K562 (cell line): ENCODE data around the gene SLC26A6. TPM values are rescaled to one million over a fixed set of nuclear protein-coding genes. Genes with fewer than 3 reads are reported as not detected.

ENCODE experiments used
- REST ChIP-seq, 2 experiments: fragments of 450-650 bp; formaldehyde crosslinking in 1 of 2; IDR thresholded peaks; 2 replicates each; pipeline versions ENCODE4 v1.4.0 to v1.6.1; 2014 to 2020; ENCODE audit warnings: mild to moderate bottlenecking in 2 of 2, borderline replicate concordance in 1 of 2, low read depth in 1 of 2
- ZNF436 ChIP-seq: fragments of 250-450, 450-650 bp; sonication (Bioruptor Pico); formaldehyde crosslinking; IDR thresholded peaks from 2 replicates; pipeline ENCODE4 v1.7.0; 2020; ENCODE audit warnings: mild to moderate bottlenecking
- polyA plus RNA-seq, 8 experiments: library from polyadenylated mRNA; depleted of rRNA in 4 of 8; stranded (reverse) in 5 of 8; unstranded in 3 of 8; fragments of >200 nt; fragmentation: Nextera tagmentation in 2 of 8; fragmentation: Illumina TruSeq in 1 of 8; extraction: Ambion mirVana in 2 of 8; extraction: Trizol in 1 of 8; gene quantifications; 2 replicates each; pipeline versions ENCODE4 v1.2.1 to v1.2.3, GENCODE V29; 2011 to 2014; ENCODE audit warnings: inconsistent platforms in 1 of 8, missing spikeins in 1 of 8
- total RNA-seq, 7 experiments: library from RNA; depleted of rRNA in 6 of 7; stranded (reverse); fragments of >200 nt in 6 of 7; fragmentation: Illumina TruSeq in 2 of 7; extraction: Trizol in 2 of 7; gene quantifications; 2 replicates each; pipeline versions ENCODE4 v1.2.1 to v1.2.3, GENCODE V29; 2011 to 2021; ENCODE audit warnings: low replicate concordance in 1 of 7

The SLC26A6 gene
- total and polyA plus RNA-seq, 9 of the 15 experiments (the other 6 are each of a cell fraction or from before 2014, with no cell fraction given), result 2.1 to 27.2 (median 14.8) TPM

GRCh38 chr3:48662753-48663488, 27.7 kb upstream of the SLC26A6 start, which contains the start of gene CELSR3 (continued):
- peak; percentile 62 for TF ChIP-seq REST (IDR thresholded peaks at IDR 0.05; ENCODE audit: borderline replicate concordance)
- TF ChIP-seq REST (CRISPR knock-in tag; IDR thresholded peaks at IDR 0.05; ENCODE audit: low read depth), result peak; percentile 89
- TF ChIP-seq ZNF436 (CRISPR knock-in tag), result no peak
